ENCODE results near the gene C1QTNF4.

- TF ChIP-seq EP300 (IDR thresholded peaks at IDR 0.05): no peak
- no peak for TF ChIP-seq POLR2AphosphoS5 (IDR thresholded peaks at IDR 0.05)
- no peak for TF ChIP-seq CTCF (IDR thresholded peaks at IDR 0.05)
These were observed 32.0 kb upstream of the C1QTNF4 start for GRCh38 chr11:47626234-47626633.
